T-helper 9 cell (primary cell): Measurements from ENCODE around the gene RPL41.
"Not testable (repeated sequence)": the region's sequence is repeated elsewhere in the genome, so short reads cannot be mapped to it uniquely, and the experiment has no call there.

Experiments used
- DNase-seq: peaks from one replicate; pipeline ENCODE4 v3.0.0-alpha.2; 2020
- total RNA-seq, 2 donors: gene quantifications; one replicate each; lab custom pipeline; 2026; lab: John Stamatoyannopoulos, UW

Gene RPL41
- 433 to 466 reads per million in 2 donors for total RNA-seq

DNA sequence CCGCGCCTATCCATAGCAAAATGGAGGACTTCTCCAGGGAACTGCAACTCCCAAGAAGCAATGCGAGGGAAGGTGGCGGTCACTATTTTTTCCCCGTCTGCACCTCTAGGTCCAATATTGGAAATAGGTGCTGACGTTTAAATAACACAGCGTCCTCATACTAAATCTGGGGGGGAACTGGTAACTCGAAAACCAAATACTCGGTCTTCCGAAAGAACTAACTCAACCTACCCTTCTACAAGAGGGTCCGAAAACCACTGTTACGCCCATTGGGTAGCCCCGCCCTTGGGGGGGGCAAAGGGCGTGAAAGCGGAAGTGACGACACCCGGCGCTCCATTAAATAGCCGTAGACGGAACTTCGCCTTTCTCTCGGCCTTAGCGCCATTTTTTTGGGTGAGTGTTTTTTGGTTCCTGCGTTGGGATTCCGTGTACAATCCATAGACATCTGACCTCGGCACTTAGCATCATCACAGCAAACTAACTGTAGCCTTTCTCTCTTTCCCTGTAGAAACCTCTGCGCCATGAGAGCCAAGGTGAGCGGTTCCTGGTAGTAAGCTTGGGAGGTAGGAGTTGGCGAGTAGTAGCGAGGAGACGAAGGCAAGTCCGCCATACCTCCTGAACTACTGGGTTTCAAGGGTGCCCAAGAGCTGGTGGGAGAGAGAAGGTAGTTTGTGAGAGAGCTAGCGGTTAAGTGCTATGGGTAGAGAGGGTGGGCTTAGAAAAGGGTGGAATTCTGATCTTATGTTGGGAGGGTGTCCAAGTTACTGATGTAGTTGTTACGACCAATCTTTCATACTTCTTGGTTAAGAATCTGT is at the start of gene RPL41:
RPL41 (plus strand) TSS at position 367 of the 815 bp plus-strand sequence.
- DNase-seq, result peak; percentile 89

DNA sequence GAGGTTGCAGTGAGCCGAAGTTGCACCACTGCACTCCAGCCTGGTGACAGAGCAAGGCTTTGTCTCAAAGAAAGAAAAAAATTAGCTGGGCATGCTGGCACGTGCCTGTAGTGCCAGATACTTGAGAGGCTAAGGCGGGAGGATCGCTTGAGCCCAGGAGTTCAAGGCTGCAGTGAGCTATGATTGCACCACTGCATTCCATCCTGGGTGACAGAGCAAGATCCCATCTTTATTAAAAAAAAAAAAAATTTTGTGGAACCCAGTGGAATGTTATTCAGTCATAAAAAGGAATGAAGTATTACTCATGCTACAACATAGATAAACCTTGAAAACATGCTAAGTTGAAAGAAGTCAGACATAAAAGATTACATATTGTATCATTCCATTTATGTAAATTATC is 44.8 kb upstream of the RPL41 start:
- DNase-seq, result no peak

DNA sequence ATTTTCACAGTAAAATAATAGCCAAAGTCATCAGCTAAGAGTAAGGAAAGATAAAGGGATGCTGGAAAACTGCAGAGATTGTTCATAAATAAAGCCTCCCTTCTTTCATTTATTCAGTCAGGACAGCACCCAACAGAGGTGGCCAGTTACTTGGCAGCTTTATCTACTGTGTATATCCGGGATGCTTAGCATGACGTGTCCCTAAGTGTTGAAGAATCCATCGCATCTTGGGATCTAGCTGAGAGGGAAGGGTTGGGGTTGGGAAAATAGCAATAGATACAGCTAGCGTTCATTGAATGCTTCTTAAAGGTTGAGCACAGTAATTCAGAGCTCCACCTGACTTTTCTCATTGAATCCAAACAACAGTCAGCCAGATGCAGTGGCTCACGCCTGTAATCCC is 42.0 kb upstream of the RPL41 start:
- DNase-seq, result no peak

- DNase-seq, result not testable (repeated sequence)
These were observed 38.5 kb upstream of the RPL41 start for GRCh38 chr12:56077966-56078365.

DNA sequence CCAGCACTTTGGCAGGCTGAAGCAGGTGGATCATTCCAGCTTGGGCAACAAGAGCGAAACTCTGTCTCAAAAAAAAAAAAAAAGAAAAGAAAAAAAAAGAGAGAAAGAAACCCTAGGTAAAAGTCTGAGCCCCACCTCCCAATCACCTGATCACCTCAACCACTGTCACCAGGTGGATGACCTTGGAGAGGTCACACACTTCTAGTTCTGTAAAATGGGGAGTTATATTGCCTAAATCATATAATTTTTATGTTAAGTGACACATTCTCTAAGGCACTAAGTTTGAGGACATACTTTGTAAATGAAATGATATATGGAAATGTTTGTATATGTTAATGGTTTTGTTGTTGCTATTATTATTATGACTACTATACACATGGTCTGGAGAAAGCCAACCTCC is 38.0 kb upstream of the RPL41 start:
- no peak for DNase-seq

DNA sequence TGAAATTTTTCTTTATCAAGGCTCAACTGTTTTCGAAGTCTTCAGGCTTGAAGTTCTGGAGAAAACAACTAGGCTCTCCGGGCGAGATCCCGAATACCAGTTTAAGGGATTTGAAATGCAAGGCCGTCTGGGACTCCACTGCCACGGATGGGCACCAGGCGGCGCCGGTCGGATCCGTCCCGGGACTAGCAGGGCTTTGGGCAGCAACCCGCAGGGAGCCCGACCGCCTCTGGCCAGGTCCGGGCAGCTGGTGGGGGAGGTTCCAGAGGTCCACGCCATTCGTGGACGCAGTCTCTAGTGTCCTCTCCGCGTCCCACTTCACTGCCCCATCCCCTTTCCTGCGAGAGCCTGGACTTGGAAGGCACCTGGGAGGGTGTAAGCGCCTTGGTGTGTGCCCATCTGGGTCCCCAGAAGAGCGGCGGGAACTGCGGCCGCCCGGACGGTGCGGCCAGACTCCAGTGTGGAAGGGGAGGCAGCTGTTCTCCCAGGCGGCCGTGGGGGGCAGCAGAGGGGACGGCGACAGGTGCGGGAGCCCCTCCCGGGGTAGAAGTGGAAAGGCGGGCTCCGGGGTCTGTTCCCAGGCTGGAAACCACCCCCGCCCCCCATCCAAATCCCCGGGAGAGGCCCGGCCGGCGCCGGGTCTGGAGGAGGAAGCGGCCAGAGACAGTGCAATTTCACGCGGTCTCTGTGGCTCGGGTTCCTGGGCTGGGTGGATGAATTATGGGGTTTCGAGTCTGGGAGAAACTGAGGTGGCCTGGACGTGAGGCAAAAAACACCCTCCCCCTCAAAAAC is 37.3 kb upstream of the RPL41 start:
- peak; percentile 48 for DNase-seq

- peak; percentile 56 for DNase-seq
These were observed 36.5 kb upstream of the RPL41 start, which contains the start of gene ERBB3 for GRCh38 chr12:56079723-56080555. Gene ERBB3, plus strand, starts transcription at chr12:56080165. Its CDS starts 136 bp downstream, at chr12:56080301.

- no peak for DNase-seq
These were observed 35.8 kb upstream of the RPL41 start for GRCh38 chr12:56080556-56081138.

DNA sequence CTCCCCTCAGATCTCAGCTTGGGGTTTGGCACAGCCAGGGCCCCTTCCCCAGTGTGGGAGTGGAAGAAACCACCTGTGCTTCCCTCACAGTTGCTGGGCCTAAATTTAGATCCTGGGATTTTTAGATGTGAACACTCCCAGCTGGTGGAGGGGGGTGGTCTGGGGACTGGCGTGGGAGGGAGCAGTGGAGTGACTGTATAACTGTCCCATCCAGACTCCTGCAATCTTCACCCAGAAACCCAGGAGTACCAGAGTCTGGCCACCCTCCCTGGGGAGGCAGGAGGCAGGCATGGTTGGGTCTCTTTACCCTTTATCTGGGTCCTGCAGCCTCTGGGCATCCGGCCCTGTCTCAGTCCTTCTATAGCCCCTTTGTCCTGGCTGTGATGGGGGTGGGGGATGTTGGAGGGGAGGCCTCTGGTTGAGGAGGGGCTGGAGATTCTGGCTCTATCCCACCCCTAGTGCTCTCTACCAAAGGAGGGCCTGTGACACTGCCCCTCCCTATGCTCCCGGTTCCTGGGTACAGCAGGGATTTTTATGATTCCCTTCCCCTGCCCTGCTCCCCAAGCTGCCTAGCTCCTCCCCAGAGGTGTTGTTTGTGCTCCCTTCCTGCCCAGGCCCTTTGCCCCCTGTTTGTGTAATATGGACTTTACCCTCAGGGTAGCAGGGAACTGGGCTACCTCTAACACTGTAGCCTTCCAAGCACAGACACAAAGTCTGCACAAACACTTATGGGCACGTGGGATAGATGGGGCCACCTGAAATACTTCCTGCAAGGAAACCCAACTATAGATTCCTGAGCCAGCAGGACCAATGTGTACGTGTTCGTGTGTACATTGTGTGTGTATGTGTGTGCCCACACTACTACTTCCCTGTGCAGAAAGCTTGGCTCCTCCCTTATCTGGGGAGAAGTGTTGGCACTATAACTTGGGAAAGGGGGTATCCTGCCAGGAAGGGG is 34.8 kb upstream of the RPL41 start:
- no peak for DNase-seq

DNA sequence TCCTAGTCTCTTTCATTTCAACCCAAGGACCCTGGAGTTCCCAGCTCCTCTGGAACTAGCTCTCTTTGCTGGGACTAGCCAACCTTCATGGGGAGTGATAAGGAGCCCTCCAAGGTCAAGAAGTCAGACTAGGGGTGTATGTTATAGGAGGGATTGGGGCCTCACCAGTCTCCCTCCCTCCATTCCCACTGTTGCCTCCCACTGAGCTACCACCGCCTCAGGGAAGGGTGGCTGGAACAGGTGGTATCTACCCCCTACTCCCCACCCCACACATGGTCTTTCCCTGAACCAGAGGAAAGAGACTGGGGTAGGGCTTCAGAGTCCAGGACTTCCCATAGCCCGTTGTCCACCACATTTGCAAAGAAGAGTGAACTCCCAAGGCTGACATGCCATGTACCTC is 34.1 kb upstream of the RPL41 start:
- no peak for DNase-seq

DNA sequence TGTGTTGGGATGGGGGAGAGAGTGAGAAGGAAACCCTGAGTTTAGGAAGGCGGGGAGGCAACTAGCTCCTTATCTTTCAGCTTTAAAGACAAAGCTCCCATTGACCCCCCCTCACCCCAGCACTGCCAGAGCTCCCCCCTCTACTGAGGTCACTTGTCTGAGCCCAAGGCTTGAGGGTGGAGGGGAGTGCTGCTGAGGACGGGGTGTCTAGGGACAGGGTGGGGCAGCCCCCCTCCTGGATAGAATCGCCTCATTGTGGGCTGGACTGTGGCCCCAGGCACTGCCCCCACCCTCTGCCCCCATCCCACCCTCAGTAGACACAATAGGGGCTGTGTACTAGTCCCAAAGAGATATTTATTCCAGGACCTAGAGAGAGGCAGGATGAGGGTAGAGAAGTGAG is 33.5 kb upstream of the RPL41 start:
- DNase-seq, result no peak

DNA sequence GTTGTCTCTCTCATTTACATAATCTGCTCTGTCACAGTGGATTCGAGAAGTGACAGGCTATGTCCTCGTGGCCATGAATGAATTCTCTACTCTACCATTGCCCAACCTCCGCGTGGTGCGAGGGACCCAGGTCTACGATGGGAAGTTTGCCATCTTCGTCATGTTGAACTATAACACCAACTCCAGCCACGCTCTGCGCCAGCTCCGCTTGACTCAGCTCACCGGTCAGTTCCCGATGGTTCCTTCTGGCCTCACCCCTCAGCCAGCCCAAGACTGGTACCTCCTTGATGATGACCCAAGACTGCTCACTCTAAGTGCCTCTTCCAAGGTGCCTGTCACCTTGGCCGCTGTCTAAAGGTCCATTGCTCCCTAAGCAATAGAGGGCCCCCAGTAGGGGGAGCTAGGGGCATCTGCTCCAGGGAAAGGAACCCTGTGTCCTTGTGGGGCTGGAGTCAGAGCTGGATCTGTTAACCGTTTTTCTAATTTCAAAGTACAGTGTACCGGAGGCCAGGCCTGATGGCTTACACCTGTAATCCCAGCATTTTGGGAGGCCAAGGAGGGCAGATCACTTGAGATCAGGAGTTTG is 31.4 kb upstream of the RPL41 start:
- no peak for DNase-seq

DNA sequence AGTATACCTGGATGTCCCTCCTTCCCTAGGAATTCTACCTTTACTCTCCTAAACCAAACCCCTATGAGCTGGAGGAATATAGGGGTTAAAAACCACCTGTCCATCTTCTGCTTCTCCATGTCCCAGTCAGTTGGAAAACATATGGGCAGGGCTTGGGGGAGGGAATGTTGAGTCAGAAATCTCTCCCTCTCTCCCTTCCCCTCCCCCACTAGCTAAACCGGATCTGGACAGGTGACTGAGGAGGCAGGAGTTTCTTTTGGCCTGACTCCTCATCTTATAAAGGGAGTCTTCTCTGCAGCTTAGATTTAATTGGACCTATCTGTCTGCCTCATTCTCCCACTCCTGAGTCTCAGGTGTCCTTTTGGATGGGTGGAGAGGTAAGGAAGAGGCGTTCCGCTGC is 30.3 kb upstream of the RPL41 start:
- no peak for DNase-seq

DNA sequence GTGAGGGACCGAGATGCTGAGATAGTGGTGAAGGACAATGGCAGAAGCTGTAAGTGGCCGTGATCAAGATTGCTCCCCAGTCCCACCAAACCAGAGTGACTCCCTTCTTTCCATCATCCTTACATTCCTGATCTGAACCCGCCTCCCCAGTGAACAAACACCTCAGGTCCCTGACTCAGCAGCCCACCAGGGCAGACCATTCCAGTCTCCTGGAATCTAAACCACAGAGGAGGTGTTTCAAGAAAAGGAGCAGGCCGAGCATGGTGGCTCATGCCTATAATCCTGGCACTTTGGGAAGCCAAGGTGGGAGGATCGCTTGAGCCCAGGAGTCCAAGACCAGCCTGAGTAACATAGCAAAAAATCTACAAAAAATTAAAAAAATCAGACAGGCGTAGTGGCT is 29.8 kb upstream of the RPL41 start:
- DNase-seq, result no peak

DNA sequence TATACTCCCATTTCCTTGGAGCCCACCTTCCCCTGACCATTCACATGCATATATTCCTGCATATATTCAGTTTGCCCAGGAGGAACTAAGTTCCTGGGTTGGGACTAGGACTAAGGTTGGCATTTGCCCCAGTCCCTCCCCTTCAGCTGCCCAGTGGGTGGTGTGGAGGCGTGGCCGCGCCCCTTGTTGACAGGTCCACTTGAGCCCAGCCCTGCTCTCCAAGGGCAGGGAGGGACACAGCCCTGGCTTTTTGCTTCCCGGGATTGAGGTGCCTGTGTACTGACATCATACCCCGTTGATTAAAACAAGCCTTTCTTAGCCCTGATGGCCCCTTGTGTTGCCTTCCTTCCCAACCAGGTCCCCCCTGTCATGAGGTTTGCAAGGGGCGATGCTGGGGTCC is 29.2 kb upstream of the RPL41 start:
- DNase-seq, result no peak

DNA sequence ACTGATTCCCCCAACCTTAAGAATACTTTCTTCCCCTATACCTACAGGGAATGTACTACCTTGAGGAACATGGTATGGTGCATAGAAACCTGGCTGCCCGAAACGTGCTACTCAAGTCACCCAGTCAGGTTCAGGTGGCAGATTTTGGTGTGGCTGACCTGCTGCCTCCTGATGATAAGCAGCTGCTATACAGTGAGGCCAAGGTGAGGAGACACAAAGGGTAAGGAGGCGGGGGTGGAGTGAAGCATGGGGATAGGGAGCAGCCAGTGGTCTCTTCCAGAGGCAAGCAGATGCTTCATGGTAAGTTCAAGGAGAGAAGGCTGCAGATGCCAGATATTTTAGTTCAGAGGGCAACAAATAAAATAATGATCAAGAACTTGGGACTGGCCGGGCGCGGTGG is 18.7 kb upstream of the RPL41 start:
- no peak for DNase-seq

GRCh38 chr12:56098592-56098991 is 17.8 kb upstream of the RPL41 start:
- no peak for DNase-seq

DNA sequence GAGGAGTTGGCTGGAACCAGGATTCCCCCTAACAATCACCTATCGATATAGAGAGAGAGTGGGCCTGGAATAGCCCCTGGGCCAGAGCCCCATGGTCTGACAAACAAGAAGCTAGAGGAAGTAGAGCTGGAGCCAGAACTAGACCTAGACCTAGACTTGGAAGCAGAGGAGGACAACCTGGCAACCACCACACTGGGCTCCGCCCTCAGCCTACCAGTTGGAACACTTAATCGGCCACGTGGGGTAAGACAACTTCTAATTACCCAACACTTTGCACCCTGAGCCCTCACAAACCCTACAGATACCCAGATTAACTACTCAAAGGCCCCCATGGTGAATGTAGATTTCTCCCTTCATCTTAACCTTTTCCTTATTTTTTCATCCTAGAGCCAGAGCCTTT is 16.6 kb upstream of the RPL41 start:
- DNase-seq, result no peak

GRCh38 chr12:56101045-56101444 is 15.4 kb upstream of the RPL41 start:
- DNase-seq, result no peak

GRCh38 chr12:56102683-56103065 is 13.8 kb upstream of the RPL41 start:
- no peak for DNase-seq

- no peak for DNase-seq
These were observed 13.2 kb upstream of the RPL41 start for GRCh38 chr12:56103066-56103711.
